ENCODE data around the gene WDR13.
A peak's percentile ranks its signal among the peaks of the same experiment; 100 is the strongest.
"Not testable (repeated sequence)": the region's sequence is repeated elsewhere in the genome, so short reads cannot be mapped to it uniquely, and the experiment has no call there.

WDR13 gene

GRCh38 chrX:48597353-48598264 is at the start of gene WDR13:
TSS of gene WDR13 (plus strand) at chrX:48597492. CDS start at chrX:48597997, 505 bp downstream.
- Histone ChIP-seq H3K36me3 (ENCODE audit: control insufficient read depth, insufficient read depth, low read length, severe bottlenecking) (peaks cover 33% of the 10 kb centered on the region), H3K4me1 (ENCODE audit: control insufficient read depth, insufficient read depth, low read length) (peaks cover 6% of the 10 kb centered on the region), H3K9ac (ENCODE audit: low read length) (peak within 1 kb of the TSS; percentile 95), H3K4me3 (ENCODE audit: low read length) (peak within 1 kb of the TSS; percentile 86), H3K9me3 (ENCODE audit: control insufficient read depth, low read length) (no peaks in the 10 kb centered on the region), H3K27me3 (replicated peaks; ENCODE audit: control insufficient read depth, insufficient read depth, low read length) (no peaks in the 10 kb centered on the region)
- peak; percentile 93 for DNase-seq (ENCODE audit: low read depth)

GRCh38 chrX:48548871-48549270 is 48.4 kb upstream of the WDR13 start:
- Histone ChIP-seq H3K27me3 (replicated peaks; ENCODE audit: control insufficient read depth, insufficient read depth, low read length) (no peaks in the 10 kb centered on the region), H3K9ac (ENCODE audit: low read length) (no peak overlapping the region), H3K4me1 (ENCODE audit: control insufficient read depth, insufficient read depth, low read length) (no peaks in the 10 kb centered on the region), H3K9me3 (ENCODE audit: control insufficient read depth, low read length) (no peaks in the 10 kb centered on the region), H3K4me3 (ENCODE audit: low read length) (no peak overlapping the region), H3K36me3 (ENCODE audit: control insufficient read depth, insufficient read depth, low read length, severe bottlenecking) (peaks cover 17% of the 10 kb centered on the region)
- DNase-seq (ENCODE audit: low read depth), result no peak

GRCh38 chrX:48555731-48556325 is 41.5 kb upstream of the WDR13 start:
- not testable (repeated sequence) for H3K4me1 ChIP-seq (ENCODE audit: control insufficient read depth, insufficient read depth, low read length); H3K9me3 ChIP-seq (ENCODE audit: control insufficient read depth, low read length); H3K4me3 ChIP-seq (ENCODE audit: low read length); H3K9ac ChIP-seq (ENCODE audit: low read length); DNase-seq (ENCODE audit: low read depth); H3K27me3 ChIP-seq (replicated peaks; ENCODE audit: control insufficient read depth, insufficient read depth, low read length)
- H3K36me3 ChIP-seq (ENCODE audit: control insufficient read depth, insufficient read depth, low read length, severe bottlenecking), result peaks cover 15% of the 10 kb centered on the region

- Histone ChIP-seq H3K27me3 (replicated peaks; ENCODE audit: control insufficient read depth, insufficient read depth, low read length) (no peaks in the 10 kb centered on the region), H3K36me3 (ENCODE audit: control insufficient read depth, insufficient read depth, low read length, severe bottlenecking) (peaks cover 28% of the 10 kb centered on the region), H3K9ac (ENCODE audit: low read length) (no peak overlapping the region), H3K4me1 (ENCODE audit: control insufficient read depth, insufficient read depth, low read length) (peaks cover 16% of the 10 kb centered on the region), H3K9me3 (ENCODE audit: control insufficient read depth, low read length) (no peaks in the 10 kb centered on the region), H3K4me3 (ENCODE audit: low read length) (no peak overlapping the region)
- peak; percentile 51 for DNase-seq (ENCODE audit: low read depth)
Measured at GRCh38 chrX:48558271-48558670, 39.0 kb upstream of the WDR13 start.

- peaks cover 28% of the 10 kb centered on the region for H3K36me3 ChIP-seq (ENCODE audit: control insufficient read depth, insufficient read depth, low read length, severe bottlenecking)
- no peak overlapping the region for H3K4me3 ChIP-seq (ENCODE audit: low read length)
- H3K9ac ChIP-seq (ENCODE audit: low read length), result no peak overlapping the region
- no peaks in the 10 kb centered on the region for H3K9me3 ChIP-seq (ENCODE audit: control insufficient read depth, low read length)
- no peaks in the 10 kb centered on the region for H3K27me3 ChIP-seq (replicated peaks; ENCODE audit: control insufficient read depth, insufficient read depth, low read length)
- H3K4me1 ChIP-seq (ENCODE audit: control insufficient read depth, insufficient read depth, low read length), result peaks cover 19% of the 10 kb centered on the region
- no peak for DNase-seq (ENCODE audit: low read depth)
Measured at GRCh38 chrX:48559636-48560035, 37.7 kb upstream of the WDR13 start.

- Histone ChIP-seq H3K4me3 (ENCODE audit: low read length) (no peak overlapping the region), H3K4me1 (ENCODE audit: control insufficient read depth, insufficient read depth, low read length) (peaks cover 19% of the 10 kb centered on the region), H3K9me3 (ENCODE audit: control insufficient read depth, low read length) (no peaks in the 10 kb centered on the region), H3K9ac (ENCODE audit: low read length) (no peak overlapping the region), H3K27me3 (replicated peaks; ENCODE audit: control insufficient read depth, insufficient read depth, low read length) (no peaks in the 10 kb centered on the region), H3K36me3 (ENCODE audit: control insufficient read depth, insufficient read depth, low read length, severe bottlenecking) (peaks cover 28% of the 10 kb centered on the region)
- DNase-seq (ENCODE audit: low read depth), result no peak
Measured at GRCh38 chrX:48560056-48560455, 37.2 kb upstream of the WDR13 start.

GRCh38 chrX:48560681-48561080 is 36.6 kb upstream of the WDR13 start:
- Histone ChIP-seq H3K4me3 (ENCODE audit: low read length) (no peak overlapping the region), H3K36me3 (ENCODE audit: control insufficient read depth, insufficient read depth, low read length, severe bottlenecking) (peaks cover 28% of the 10 kb centered on the region), H3K9me3 (ENCODE audit: control insufficient read depth, low read length) (no peaks in the 10 kb centered on the region), H3K27me3 (replicated peaks; ENCODE audit: control insufficient read depth, insufficient read depth, low read length) (no peaks in the 10 kb centered on the region), H3K4me1 (ENCODE audit: control insufficient read depth, insufficient read depth, low read length) (peaks cover 19% of the 10 kb centered on the region), H3K9ac (ENCODE audit: low read length) (no peak overlapping the region)
- no peak for DNase-seq (ENCODE audit: low read depth)

GRCh38 chrX:48569958-48570357 is 27.3 kb upstream of the WDR13 start:
- H3K4me3 ChIP-seq (ENCODE audit: low read length), result no peak overlapping the region
- H3K36me3 ChIP-seq (ENCODE audit: control insufficient read depth, insufficient read depth, low read length, severe bottlenecking), result no peaks in the 10 kb centered on the region
- no peaks in the 10 kb centered on the region for H3K9me3 ChIP-seq (ENCODE audit: control insufficient read depth, low read length)
- no peaks in the 10 kb centered on the region for H3K4me1 ChIP-seq (ENCODE audit: control insufficient read depth, insufficient read depth, low read length)
- no peak for DNase-seq (ENCODE audit: low read depth)
- H3K27me3 ChIP-seq (replicated peaks; ENCODE audit: control insufficient read depth, insufficient read depth, low read length), result no peaks in the 10 kb centered on the region
- H3K9ac ChIP-seq (ENCODE audit: low read length), result no peak overlapping the region

- H3K4me3 ChIP-seq (ENCODE audit: low read length), result peak overlapping the region; percentile 89
- H3K9ac ChIP-seq (ENCODE audit: low read length), result peak overlapping the region; percentile 100
- no peaks in the 10 kb centered on the region for H3K27me3 ChIP-seq (replicated peaks; ENCODE audit: control insufficient read depth, insufficient read depth, low read length)
- H3K9me3 ChIP-seq (ENCODE audit: control insufficient read depth, low read length), result no peaks in the 10 kb centered on the region
- peaks cover 36% of the 10 kb centered on the region for H3K36me3 ChIP-seq (ENCODE audit: control insufficient read depth, insufficient read depth, low read length, severe bottlenecking)
- peaks cover 16% of the 10 kb centered on the region for H3K4me1 ChIP-seq (ENCODE audit: control insufficient read depth, insufficient read depth, low read length)
- DNase-seq (ENCODE audit: low read depth), result no peak
Measured at GRCh38 chrX:48573690-48574269, 23.5 kb upstream of the WDR13 start.

- peak; percentile 93 for DNase-seq (ENCODE audit: low read depth)
- H3K9me3 ChIP-seq (ENCODE audit: control insufficient read depth, low read length), result no peaks in the 10 kb centered on the region
- H3K4me3 ChIP-seq (ENCODE audit: low read length), result peak within 1 kb of the TSS; percentile 89
- H3K36me3 ChIP-seq (ENCODE audit: control insufficient read depth, insufficient read depth, low read length, severe bottlenecking), result peaks cover 43% of the 10 kb centered on the region
- no peaks in the 10 kb centered on the region for H3K27me3 ChIP-seq (replicated peaks; ENCODE audit: control insufficient read depth, insufficient read depth, low read length)
- peaks cover 16% of the 10 kb centered on the region for H3K4me1 ChIP-seq (ENCODE audit: control insufficient read depth, insufficient read depth, low read length)
- H3K9ac ChIP-seq (ENCODE audit: low read length), result peak within 1 kb of the TSS; percentile 100
Measured at GRCh38 chrX:48574270-48575266, 22.7 kb upstream of the WDR13 start, which contains the start of gene RBM3. TSS of gene RBM3 (plus strand) at chrX:48574484. CDS start at chrX:48575181, 697 bp downstream.

Measured in adipocyte (in vitro differentiated cells).